Fibroblast of peridontal ligament (primary cell): ENCODE data around the gene MKS1.

Source experiments
- DNase-seq: peaks from one replicate; pipeline ENCODE4 v3.0.0-alpha.2; 2010; ENCODE audit errors: extremely low read depth

The MKS1 gene

DNA sequence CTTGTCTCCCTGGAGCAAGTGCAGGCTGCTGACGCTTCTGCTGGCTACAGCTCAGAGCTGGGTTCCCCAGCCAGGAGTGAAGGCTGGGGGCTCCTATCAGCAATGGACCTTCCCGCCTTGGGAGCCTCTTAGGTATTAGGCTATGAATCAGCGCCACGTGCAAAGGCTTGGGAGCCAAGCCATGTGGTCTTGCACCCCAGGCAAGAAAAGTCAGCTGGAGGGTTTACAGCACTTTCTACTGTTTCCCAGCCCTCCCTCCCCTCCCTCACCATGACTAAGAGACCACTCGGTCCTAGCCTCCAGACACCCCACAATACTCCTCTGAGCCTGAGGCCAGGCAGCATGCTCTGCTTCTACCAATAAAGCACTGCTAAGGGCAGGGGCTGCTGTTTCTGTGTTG, 14.3 kb downstream of the MKS1 start:
- no peak for DNase-seq

DNA sequence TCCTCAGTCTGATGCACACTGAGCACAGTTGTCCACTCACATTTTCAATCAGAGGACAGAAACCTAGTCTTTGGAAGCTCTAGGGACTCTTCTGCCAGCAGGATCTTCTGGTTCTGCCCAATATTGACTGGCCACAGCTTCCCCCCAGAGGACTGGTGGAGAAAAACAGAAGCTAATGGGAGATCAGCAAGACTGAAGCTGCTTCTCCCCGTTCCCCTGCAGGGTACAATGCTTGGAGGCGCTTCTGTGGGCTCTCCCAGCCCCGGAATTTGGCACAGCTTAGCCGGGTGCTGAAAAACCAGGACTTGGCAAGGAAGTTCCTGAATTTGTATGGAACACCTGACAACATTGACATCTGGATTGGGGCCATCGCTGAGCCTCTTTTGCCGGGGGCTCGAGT, 16.2 kb downstream of the MKS1 start:
- DNase-seq, result no peak

GRCh38 chr17:58200024-58200633, 18.9 kb downstream of the MKS1 start:
- peak; percentile 25 for DNase-seq

DNA sequence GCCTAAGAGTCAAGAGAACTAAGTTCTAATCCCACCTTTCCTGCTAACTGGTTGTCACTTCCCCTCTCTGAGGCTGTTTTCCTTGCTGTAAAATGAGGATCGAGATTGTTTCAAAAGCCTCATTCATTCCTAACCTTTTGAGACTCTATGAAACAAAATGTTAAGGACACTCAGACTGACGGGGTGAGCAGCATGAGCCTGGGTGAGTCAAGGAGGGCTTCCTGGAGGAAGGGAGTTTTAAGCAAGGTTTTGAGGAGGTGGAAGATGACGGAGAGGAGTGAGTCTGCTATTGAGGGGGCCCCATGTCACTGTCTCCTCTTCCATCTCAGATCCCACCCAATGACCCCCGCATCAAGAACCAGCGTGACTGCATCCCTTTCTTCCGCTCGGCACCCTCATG, 22.4 kb downstream of the MKS1 start:
- DNase-seq, result no peak

DNA sequence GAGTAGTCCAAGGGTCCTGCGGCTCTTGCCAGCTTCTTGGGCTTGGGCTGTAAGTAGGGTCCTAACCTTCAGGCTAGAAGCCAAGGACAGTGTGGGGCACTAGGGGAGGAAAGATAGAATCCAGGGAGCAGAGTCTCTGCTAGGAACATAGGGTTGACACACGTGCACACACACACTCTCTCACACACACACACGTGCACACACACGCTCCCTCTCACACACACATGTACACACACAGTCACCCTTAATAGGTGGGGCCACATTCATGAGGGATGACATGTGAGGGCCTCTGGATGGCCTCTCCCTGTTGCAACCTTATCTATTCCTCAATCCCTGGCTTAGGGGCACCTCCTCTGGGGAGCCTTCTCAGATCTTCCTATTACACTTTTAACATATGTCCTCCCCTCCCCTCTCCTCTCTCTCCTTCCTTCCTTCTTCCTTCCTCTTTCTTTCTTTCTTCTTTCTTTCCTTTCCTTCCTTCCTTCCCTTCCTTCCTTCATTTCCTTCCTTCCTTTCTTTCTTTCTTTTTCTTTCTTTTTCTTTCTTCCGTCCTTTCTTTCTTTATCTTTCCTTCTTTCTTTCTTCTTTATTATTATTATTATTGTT, 23.4 kb downstream of the MKS1 start:
- no peak for DNase-seq

- DNase-seq, result no peak
Observed at GRCh38 chr17:58193641-58194255, 25.3 kb downstream of the MKS1 start.

DNA sequence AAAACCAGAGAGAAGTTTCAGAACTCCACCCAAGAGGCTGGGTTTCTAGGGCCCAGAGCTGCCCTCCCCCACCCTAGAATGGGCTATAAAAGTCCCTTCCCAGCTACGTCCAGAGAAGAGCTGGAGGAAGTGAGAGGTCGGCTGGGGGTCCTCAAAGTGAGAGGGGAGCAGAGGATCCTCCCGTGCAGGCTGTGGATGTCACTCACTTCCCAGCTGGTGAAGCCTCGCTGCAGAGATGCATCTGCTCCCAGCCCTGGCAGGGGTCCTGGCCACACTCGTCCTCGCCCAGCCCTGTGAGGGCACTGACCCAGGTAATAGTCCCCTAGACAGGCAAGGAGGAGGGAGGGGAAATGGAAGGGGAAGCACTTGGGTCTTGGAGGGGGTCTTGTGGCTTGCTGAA, 26.4 kb downstream of the MKS1 start, which contains the start of gene EPX:
Gene EPX (plus strand): TSS at position 115 of the 400 bp plus-strand sequence. CDS start 121 bp downstream, at position 236.
- no peak for DNase-seq

GRCh38 chr17:58191241-58191896, 27.7 kb downstream of the MKS1 start:
- no peak for DNase-seq

DNA sequence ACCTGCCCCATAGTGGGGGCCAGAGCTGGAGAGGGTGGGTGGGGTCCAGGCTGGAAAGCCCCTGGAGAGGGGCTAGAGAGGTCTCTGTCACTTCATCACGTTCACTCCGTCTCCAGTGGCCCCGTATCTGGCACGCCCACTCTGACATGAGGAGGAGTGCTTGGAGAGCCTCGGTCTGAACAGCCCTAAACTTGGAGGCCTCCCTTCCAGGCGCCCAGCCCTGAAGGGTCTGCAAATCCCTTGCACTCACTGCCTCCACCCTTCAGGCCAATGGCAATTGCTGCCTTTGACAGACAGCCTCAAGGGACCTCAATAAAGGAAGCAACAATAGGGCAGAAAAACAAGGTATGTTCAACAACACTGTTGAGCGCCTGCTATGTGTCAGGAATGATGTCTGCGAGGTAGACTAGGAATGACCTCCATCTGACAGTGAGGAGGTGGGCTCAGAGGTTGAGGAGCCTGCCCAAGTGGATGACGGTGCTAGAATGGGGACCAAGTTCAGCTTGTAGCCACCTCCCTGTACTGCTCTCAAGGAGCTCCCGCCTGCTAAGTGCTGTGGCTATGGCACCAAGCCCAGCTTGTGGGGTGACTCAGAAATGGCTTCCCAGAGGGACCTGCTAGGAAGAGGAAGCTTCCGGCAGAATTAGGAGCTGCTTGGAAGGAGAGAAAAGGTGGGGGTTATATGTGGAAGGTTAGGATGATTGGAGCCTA, 29.5 kb downstream of the MKS1 start:
- DNase-seq, result peak; percentile 85

GRCh38 chr17:58187675-58188074, 31.4 kb downstream of the MKS1 start:
- no peak for DNase-seq

- DNase-seq, result no peak
Observed at GRCh38 chr17:58187063-58187462, 32.0 kb downstream of the MKS1 start.

DNA sequence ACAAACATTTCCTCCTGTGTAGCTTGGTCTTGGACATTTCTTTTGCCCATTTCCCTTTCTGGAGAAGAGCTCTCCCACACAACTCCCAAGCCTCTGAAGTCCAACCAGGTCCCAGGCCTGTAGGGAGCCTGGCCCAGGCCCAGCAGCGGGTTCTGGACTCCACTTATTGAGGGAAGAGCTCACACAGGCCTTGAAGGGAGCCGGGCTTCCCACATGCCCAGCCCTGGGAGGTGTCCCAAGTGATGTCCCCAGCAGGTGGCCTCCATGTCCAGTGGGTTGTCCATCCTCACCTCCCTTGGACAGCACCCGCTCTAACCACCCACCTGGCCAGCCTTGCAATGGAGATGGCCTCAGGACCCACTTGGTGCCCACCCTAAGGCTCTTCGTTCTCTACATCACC, 32.5 kb downstream of the MKS1 start:
- DNase-seq, result no peak

- no peak for DNase-seq
Observed at GRCh38 chr17:58184986-58185761, 33.9 kb downstream of the MKS1 start.

DNA sequence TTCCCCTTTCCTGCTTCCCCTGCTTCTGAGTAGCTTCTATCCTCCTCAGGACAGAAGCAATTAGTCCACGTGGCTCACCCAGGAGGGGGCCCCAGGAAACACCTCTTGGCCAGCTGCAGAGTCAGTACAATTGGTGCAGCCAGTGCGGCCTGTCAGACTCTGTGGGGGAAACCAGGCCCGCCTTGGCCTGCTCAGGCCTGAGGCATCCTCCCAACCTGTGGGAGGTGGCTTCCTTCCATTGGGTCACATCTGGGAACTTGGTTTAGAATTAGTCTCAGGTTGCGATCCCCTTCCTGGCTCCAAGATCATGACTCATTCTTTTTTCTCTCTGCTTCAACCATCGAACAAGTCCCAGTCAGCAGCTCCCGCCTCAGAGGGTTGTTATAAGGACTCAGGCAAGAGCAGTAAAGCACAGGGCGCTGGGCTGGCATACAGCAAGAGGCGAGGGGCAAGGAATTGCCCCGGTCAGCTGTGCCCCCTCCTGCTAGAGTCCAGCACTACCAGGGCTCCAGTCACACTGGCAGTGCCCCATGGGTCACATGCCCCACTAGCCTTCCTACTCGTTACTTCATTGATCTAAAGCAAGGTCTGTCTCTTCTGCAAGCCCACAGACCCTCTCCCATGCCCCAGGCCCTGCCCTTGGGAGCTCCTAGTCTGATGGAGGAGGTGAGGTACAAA, 34.6 kb downstream of the MKS1 start:
- peak; percentile 44 for DNase-seq

DNA sequence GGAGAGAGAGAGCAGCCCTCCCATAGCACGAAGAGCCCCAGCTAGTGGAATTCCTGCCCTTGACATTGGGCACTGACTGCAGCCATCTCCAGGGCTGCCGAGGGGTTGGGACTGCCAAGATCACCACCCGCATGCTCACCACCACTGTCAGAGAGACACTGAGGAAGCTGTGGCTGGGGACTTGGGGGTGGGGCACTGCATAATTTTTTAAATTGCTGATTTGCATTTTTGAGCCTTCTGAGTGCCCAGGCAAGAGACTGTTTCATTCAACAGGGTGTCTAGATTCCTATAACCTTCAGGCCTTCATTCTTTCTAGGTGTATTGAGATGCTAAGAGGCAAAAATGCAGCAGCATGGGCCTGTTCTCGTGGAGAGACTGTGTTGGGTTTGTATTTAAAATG, 35.5 kb downstream of the MKS1 start:
- no peak for DNase-seq

DNA sequence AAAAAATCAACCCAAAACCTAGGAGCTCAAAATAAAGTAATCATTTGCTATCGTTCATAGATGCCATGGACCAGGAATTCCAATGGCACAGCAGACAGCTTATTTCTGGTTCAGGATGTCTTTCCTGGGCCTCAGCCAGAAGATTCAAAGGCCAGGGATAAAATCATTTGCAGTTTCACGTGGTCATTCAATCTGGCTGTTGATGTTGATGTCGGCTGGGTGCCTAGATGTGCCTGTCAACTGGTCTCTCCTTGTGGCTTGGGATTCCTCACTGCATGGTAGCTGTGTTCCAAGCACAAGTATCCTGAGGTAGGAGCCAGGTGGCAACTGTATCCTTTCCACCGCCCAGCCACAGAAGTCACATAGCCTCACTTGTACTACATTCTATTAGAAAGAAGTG, 37.3 kb downstream of the MKS1 start:
- no peak for DNase-seq

- DNase-seq, result peak; percentile 13
Observed at GRCh38 chr17:58176200-58176599, 42.9 kb downstream of the MKS1 start.

DNA sequence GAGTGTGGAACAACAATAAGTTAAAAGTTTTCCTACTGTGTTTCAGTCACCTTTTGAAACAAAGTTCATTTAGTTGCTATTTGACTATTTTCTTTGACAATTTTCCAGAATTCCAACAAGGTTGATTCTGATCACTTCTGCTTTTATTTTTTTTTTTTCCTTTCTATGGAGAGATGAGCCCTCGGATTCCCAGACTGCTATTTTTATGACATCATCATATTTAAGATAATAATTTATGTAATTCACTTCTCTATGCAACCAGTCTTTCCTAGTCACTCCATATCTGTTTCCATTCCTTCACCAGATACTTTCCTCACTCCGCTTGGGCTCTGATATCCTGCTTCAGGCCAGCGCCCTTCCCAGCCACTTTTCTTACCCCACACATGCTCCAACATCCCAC, 44.2 kb downstream of the MKS1 start:
- no peak for DNase-seq

GRCh38 chr17:58172369-58173071, 46.5 kb downstream of the MKS1 start:
- DNase-seq, result peak; percentile 14

DNA sequence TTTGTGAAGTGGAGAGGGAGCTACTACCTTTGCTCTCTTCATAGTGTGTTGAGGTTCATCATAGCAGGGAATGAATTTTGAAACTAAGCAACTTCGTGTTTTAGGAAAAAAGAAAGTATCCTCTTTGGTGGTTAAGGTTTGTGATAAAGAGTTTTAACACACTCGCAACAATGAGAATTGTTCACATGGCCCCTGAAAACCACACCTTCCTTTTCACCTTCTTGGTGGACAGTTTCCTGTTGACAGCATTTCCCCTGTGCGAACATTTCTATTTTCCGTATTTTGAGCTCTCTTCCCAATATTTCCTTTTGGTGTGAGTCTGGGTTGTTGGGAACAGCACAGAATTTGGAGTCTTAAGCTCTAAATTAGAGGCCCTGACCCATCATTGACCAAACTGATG, 48.4 kb downstream of the MKS1 start:
- DNase-seq, result no peak
